ACC112 (cell line): ENCODE data around the gene SMIM41.

Source experiments
- H2AFZ ChIP-seq: fragments of 200-600 bp; sonication (generic); one replicate; pipeline ENCODE4 v1.6.0; 2017; ENCODE audit warnings: antibody characterized with exemption, low read length; ENCODE audit not compliant: unreplicated experiment
- H3K27ac ChIP-seq: fragments of 200-600 bp; sonication (generic); 2 replicates; pipeline ENCODE4 v1.5.1; 2014; ENCODE audit warnings: low read depth, mild to moderate bottlenecking, antibody characterized with exemption, low read length, moderate library complexity
- H3K27me3 ChIP-seq: fragments of 200-600 bp; sonication (generic); 2 replicates; pipeline ENCODE4 v1.6.1; 2014; ENCODE audit warnings: mild to moderate bottlenecking, antibody characterized with exemption, low read length, moderate library complexity, mixed read lengths; ENCODE audit not compliant: insufficient read depth
- H3K36me3 ChIP-seq: fragments of 200-600 bp; sonication (generic); 2 replicates; pipeline ENCODE4 v1.6.1; 2016; ENCODE audit warnings: mild to moderate bottlenecking, antibody characterized with exemption, low read length, moderate library complexity, mixed read lengths; ENCODE audit not compliant: insufficient read depth
- H3K4me1 ChIP-seq: fragments of 200-600 bp; sonication (generic); one replicate; pipeline ENCODE4 v1.6.1; 2016; ENCODE audit warnings: low read length, mixed read lengths; ENCODE audit not compliant: insufficient read depth, unreplicated experiment, control insufficient read depth
- H3K4me3 ChIP-seq: fragments of 200-600 bp; sonication (generic); 2 replicates; pipeline ENCODE4 v1.5.1; 2014; ENCODE audit warnings: mild to moderate bottlenecking, low read depth, low read length
- H3K79me2 ChIP-seq: fragments of 200-600 bp; sonication (generic); one replicate; pipeline ENCODE4 v1.6.0; 2016; ENCODE audit warnings: low read length; ENCODE audit not compliant: control insufficient read depth, unreplicated experiment, insufficient read depth

The SMIM41 gene

GRCh38 chr12:52151837-52152783 is 72.6 kb downstream of the SMIM41 start:
- Histone ChIP-seq H3K27me3 (no peaks in the 10 kb centered on the region), H3K4me3 (peak overlapping the region; percentile 33; the same call in 1 of the 2 replicates), H3K4me1 (peaks cover 55% of the 10 kb centered on the region), H3K36me3 (no peaks in the 10 kb centered on the region), H3K27ac (peak overlapping the region; percentile 99), H3K79me2 (no peaks in the 10 kb centered on the region), H2AFZ (peak overlapping the region; percentile 14)

- Histone ChIP-seq H3K27me3 (no peaks in the 10 kb centered on the region), H3K79me2 (no peaks in the 10 kb centered on the region), H3K36me3 (no peaks in the 10 kb centered on the region), H3K4me1 (peaks cover 49% of the 10 kb centered on the region), H2AFZ (no peak overlapping the region), H3K27ac (peak overlapping the region; percentile 99; the same call in 1 of the 2 replicates), H3K4me3 (peak overlapping the region; percentile 33; the same call in 1 of the 2 replicates)
These were observed 73.4 kb downstream of the SMIM41 start for GRCh38 chr12:52152905-52153317.

DNA sequence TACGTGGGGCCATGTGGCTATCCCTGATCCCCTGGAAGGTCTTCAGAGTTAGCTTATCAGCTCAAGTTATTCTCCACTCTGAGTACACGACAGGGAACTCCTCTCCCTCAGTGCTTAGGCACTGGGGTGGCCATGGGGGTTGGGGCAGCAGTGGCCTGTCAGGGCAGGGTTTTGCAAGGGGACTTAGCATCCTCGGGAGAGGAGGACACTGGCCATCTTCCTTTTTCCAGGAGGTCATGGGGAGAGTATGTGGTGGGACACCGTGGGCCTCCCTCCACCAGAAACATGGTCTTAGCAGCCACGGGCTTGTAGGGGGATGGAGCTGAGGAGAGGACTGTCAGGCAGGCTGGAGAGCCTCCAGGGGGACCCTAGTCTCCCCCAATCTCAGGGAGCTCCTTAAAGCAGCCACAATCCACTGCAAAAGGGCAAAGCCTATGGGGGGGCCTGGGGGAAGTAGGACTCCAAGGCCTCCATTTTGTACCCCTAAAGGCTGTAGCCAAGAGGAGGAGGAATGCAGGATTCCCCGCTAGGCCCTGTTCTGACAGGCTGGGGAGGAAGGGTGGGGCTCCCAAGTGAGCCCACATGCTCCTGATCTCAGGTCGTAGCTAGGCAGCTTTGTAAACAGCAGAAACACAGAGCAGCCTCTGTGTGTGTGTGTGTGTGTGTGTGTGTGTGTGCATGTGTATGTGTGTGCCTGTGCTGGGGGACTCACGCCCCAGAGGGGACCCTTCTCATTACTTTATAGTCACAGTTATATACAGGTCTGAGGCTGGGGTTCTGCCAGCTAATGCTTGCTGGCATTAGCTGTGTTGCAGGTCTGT is 75.8 kb downstream of the SMIM41 start:
- Histone ChIP-seq H3K27ac (peak overlapping the region; percentile 56), H3K36me3 (no peaks in the 10 kb centered on the region), H3K27me3 (no peaks in the 10 kb centered on the region), H3K4me3 (no peak overlapping the region), H3K79me2 (no peaks in the 10 kb centered on the region), H3K4me1 (peaks cover 34% of the 10 kb centered on the region), H2AFZ (no peak overlapping the region)

DNA sequence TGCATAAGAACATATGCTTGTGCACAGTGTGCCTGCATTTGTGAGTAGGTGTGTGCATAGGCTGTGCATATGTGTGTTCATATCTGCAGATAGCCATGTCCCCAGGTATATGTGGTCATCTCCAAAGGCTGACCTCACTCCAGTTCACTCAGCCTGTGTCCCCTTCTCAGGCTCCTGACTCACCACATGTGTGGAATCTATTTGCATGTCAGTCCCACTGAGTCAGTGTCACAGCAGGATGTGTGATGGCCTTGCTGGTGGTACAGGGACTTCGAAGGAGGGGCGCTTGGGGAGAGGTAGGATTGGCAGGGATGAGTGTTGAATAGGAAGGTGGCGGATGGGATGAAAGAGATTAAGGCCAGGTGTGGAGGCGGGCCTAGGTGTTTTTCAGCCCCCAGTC is 76.8 kb downstream of the SMIM41 start:
- Histone ChIP-seq H3K4me3 (no peak overlapping the region), H3K27me3 (no peaks in the 10 kb centered on the region), H2AFZ (no peak overlapping the region), H3K36me3 (no peaks in the 10 kb centered on the region), H3K4me1 (peaks cover 34% of the 10 kb centered on the region), H3K79me2 (no peaks in the 10 kb centered on the region), H3K27ac (no peak overlapping the region)

- Histone ChIP-seq H3K27me3 (no peaks in the 10 kb centered on the region), H3K27ac (no peak overlapping the region; the same call in 1 of the 2 replicates), H3K4me1 (peaks cover 29% of the 10 kb centered on the region), H3K79me2 (no peaks in the 10 kb centered on the region), H3K36me3 (no peaks in the 10 kb centered on the region), H2AFZ (no peak overlapping the region), H3K4me3 (no peak overlapping the region)
These were observed 77.5 kb downstream of the SMIM41 start for GRCh38 chr12:52156757-52157565.

- no peak overlapping the region; the same call in 1 of the 2 replicates for H3K27ac ChIP-seq
These were observed 78.2 kb downstream of the SMIM41 start for GRCh38 chr12:52157566-52158150.

More at GRCh38 chr12:52157566-52158150, 78.2 kb downstream of the SMIM41 start:
- Histone ChIP-seq H3K4me3 (no peak overlapping the region), H3K79me2 (no peaks in the 10 kb centered on the region), H3K36me3 (no peaks in the 10 kb centered on the region), H3K4me1 (peaks cover 24% of the 10 kb centered on the region), H2AFZ (no peak overlapping the region), H3K27me3 (no peaks in the 10 kb centered on the region)
